GM23338 (cell line): ENCODE results near the gene EP400. TPM values are rescaled to one million over a fixed set of nuclear protein-coding genes. Genes with fewer than 3 reads are reported as not detected.

ENCODE experiments used
- ATAC-seq: fragments of 200-7000 bp; cut with Tn5 transposase; 3 replicates; pipeline ENCODE4 v1.9.1; 2020
- DNase-seq: peaks from one replicate; pipeline ENCODE4 v3.0.0-alpha.2; 2015; ENCODE audit warnings: low spot score
- H2AFZ ChIP-seq: fragments of 200-600 bp; sonication (generic); 2 replicates; pipeline ENCODE4 v1.8.0; 2016; ENCODE audit warnings: antibody characterized with exemption, mild to moderate bottlenecking, moderate library complexity
- H3F3A ChIP-seq: fragments of 200-600 bp; sonication (generic); replicated peaks from 2 replicates; pipeline ENCODE4 v1.8.0; 2017; ENCODE audit warnings: antibody characterized with exemption, mixed run types, low read depth
- H3K27ac ChIP-seq: fragments of 200-600 bp; sonication (generic); 2 replicates; pipeline ENCODE4 v1.6.1; 2016; ENCODE audit warnings: low read depth
- H3K27me3 ChIP-seq: fragments of 200-600 bp; sonication (generic); 2 replicates; pipeline ENCODE4 v1.8.0; 2016; ENCODE audit warnings: mild to moderate bottlenecking, mixed run types, moderate library complexity; ENCODE audit not compliant: insufficient read depth
- H3K36me3 ChIP-seq: fragments of 200-600 bp; sonication (generic); 2 replicates; pipeline ENCODE4 v1.8.0; 2016; ENCODE audit warnings: mild to moderate bottlenecking; ENCODE audit not compliant: insufficient read depth
- H3K4me1 ChIP-seq: fragments of 200-600 bp; sonication (generic); 2 replicates; pipeline ENCODE4 v1.8.0; 2016; ENCODE audit warnings: mild to moderate bottlenecking, moderate library complexity; ENCODE audit not compliant: insufficient read depth
- H3K4me2 ChIP-seq: fragments of 200-600 bp; sonication (generic); 2 replicates; pipeline ENCODE4 v1.7.1; 2017; ENCODE audit warnings: mixed run types
- H3K4me3 ChIP-seq: fragments of 200-600 bp; sonication (generic); 2 replicates; pipeline ENCODE4 v1.6.1; 2016; ENCODE audit warnings: mixed run types
- H3K79me2 ChIP-seq: fragments of 200-600 bp; sonication (generic); replicated peaks from 2 replicates; pipeline ENCODE4 v1.8.0; 2017; ENCODE audit warnings: mild to moderate bottlenecking; ENCODE audit not compliant: insufficient read depth
- H3K9me2 ChIP-seq: fragments of 200-600 bp; sonication (generic); 2 replicates; pipeline ENCODE4 v1.8.0; 2017; ENCODE audit not compliant: insufficient read depth
- H4K20me1 ChIP-seq: fragments of 200-600 bp; sonication (generic); replicated peaks from 2 replicates; pipeline ENCODE4 v1.8.0; 2017; ENCODE audit warnings: mild to moderate bottlenecking; ENCODE audit not compliant: insufficient read depth
- H3K27ac Mint-ChIP-seq: 2 replicates; pipeline ENCODE4 v1.8.0; 2020; ENCODE audit warnings: inconsistent platforms, mild to moderate bottlenecking, moderate library complexity, mixed read lengths
- H3K27me3 Mint-ChIP-seq: 3 replicates; pipeline ENCODE4 v1.8.0; 2022; ENCODE audit warnings: low read depth, mild to moderate bottlenecking, moderate library complexity, mixed read lengths, inconsistent platforms; ENCODE audit not compliant: insufficient read depth, poor library complexity
- H3K36me3 Mint-ChIP-seq: 3 replicates; pipeline ENCODE4 v1.8.0; 2021; ENCODE audit warnings: low read depth, mild to moderate bottlenecking, inconsistent platforms, moderate library complexity, mixed read lengths
- H3K4me1 Mint-ChIP-seq: 3 replicates; pipeline ENCODE4 v1.8.0; 2020; ENCODE audit warnings: mild to moderate bottlenecking, inconsistent platforms, mixed read lengths
- H3K4me3 Mint-ChIP-seq: 3 replicates; pipeline ENCODE4 v1.8.0; 2021; ENCODE audit warnings: moderate library complexity, mild to moderate bottlenecking, inconsistent platforms, mixed read lengths
- H3K9me3 Mint-ChIP-seq: 3 replicates; pipeline ENCODE4 v1.8.0; 2020; ENCODE audit warnings: moderate library complexity, mild to moderate bottlenecking, inconsistent platforms, mixed read lengths
- CREB1 ChIP-seq: fragments of 250-450 bp; sonication (Bioruptor Pico); IDR thresholded peaks from 2 replicates; pipeline ENCODE4 v1.5.0; 2020; ENCODE audit warnings: low read depth, mild to moderate bottlenecking, moderate library complexity
- EZH2 ChIP-seq: fragments of 200-600 bp; sonication (generic); IDR thresholded peaks from one replicate; pipeline ENCODE4 v1.8.0; 2017; ENCODE audit warnings: antibody characterized with exemption, mild to moderate bottlenecking, low read depth; ENCODE audit not compliant: unreplicated experiment
- EZH2phosphoT487 ChIP-seq: fragments of 200-600 bp; sonication (generic); IDR thresholded peaks from one replicate; pipeline ENCODE4 v1.8.1; 2018; ENCODE audit warnings: antibody characterized with exemption; ENCODE audit not compliant: unreplicated experiment
- JUNB ChIP-seq: IDR thresholded peaks from one replicate; pipeline ENCODE4 v1.6.1; 2016; ENCODE audit warnings: antibody characterized with exemption; ENCODE audit not compliant: unreplicated experiment
- NANOG ChIP-seq: IDR thresholded peaks from 2 replicates; pipeline ENCODE4 v1.6.1; 2016; ENCODE audit warnings: antibody characterized with exemption, borderline replicate concordance
- POLR2AphosphoS5 ChIP-seq: IDR thresholded peaks from 2 replicates; pipeline ENCODE4 v1.6.1; 2016; ENCODE audit warnings: antibody characterized with exemption, low read depth
- STAT1 ChIP-seq: IDR thresholded peaks from one replicate; pipeline ENCODE4 v1.6.1; 2016; ENCODE audit warnings: antibody characterized with exemption; ENCODE audit not compliant: unreplicated experiment
- ZNF114 ChIP-seq: fragments of 250-450 bp; sonication (Bioruptor Pico); IDR thresholded peaks from 2 replicates; pipeline ENCODE4 v1.5.0; 2020; ENCODE audit warnings: mild to moderate bottlenecking, moderate library complexity
- ZNF331 ChIP-seq: fragments of 250-450 bp; sonication (Bioruptor Pico); IDR thresholded peaks from 2 replicates; pipeline ENCODE4 v1.5.0; 2020; ENCODE audit warnings: low read depth, mild to moderate bottlenecking, moderate library complexity
- polyA plus RNA-seq: library from polyadenylated mRNA; unstranded; fragments of >200 nt; fragmentation: Nextera tagmentation; extraction: Ambion mirVana; gene quantifications from 2 replicates; pipeline ENCODE4 v1.2.1, GENCODE V29; 2016
- total RNA-seq: library from RNA; depleted of rRNA; stranded (reverse); fragments of >200 nt; shearing (Covaris generic); gene quantifications from 2 replicates; pipeline ENCODE4 v1.2.3, GENCODE V29; 2014
- TF ChIP-seq, protein P1 (sequence below): IDR thresholded peaks from one replicate; pipeline ENCODE4 v1.6.1; 2018; ENCODE audit warnings: antibody characterized with exemption; ENCODE audit not compliant: unreplicated experiment
- TF ChIP-seq, protein P2 (sequence below): IDR thresholded peaks from 2 replicates; pipeline ENCODE4 v1.6.1; 2016; ENCODE audit warnings: antibody characterized with exemption
- TF ChIP-seq, protein P3 (sequence below), 2 experiments: fragments of 200-600 bp in 1 of 2; sonication (generic) in 1 of 2; conservative IDR thresholded peaks; 2 replicates each; pipeline versions ENCODE4 v1.5.1 to v1.6.1; 2016 to 2017; ENCODE audit warnings: antibody characterized with exemption in 2 of 2, low read depth in 2 of 2, mild to moderate bottlenecking in 2 of 2, moderate library complexity in 1 of 2
- TF ChIP-seq, protein P4 (sequence below): fragments of 250-450 bp; sonication (Bioruptor Pico); IDR thresholded peaks from 2 replicates; pipeline ENCODE4 v1.5.0; 2020; ENCODE audit warnings: mild to moderate bottlenecking, moderate library complexity

The EP400 gene
- total and polyA plus RNA-seq, 2 experiments from 2014 or later, result 26.3 to 57.2 TPM

DNA sequence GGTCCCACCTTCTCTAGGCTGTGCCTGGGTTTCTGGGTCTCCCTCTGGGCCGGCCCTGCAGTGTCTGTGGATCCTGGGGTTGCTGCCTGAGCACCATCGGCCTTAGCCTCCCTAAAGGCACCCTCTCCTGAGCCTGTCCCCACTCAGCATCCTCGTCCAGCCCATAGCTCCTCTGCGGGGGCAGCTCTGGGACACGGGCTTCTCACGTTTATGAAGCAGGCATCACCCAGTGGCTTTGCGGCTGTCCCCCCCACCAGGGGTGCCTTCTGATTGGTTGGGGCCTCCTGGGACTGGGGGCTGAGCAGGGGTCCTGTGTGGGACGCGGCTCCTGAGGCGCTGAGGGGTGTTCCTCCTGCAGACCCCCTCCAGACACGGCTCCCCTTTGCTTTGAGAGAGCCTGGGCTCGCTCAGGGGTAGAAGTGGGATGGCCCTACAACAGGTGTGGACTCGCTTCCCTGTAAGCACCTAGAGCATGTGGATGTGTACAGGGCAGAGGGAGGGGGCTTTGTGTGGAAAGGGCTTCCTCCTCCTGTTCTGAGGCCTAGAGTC, 44.6 kb upstream of the EP400 start:
- H3K27ac Mint-ChIP-seq, result peak overlapping the region; percentile 77; the same call in 1 of the 2 replicates
- H3K36me3 Mint-ChIP-seq, result peaks cover 4% of the 10 kb centered on the region; the same call in 1 of the 3 replicates
- peaks cover 4% of the 10 kb centered on the region; the same call in 1 of the 3 replicates for H3K4me1 Mint-ChIP-seq
- Histone ChIP-seq H3F3A (0 out of 2 replicates have a peak, but pooled peaks cover 8% of the 10 kb centered on the region), H2AFZ (no peak overlapping the region), H3K79me2 (peaks cover 16% of the 10 kb centered on the region), H3K4me3 (no peak overlapping the region), H3K27me3 (no peaks in the 10 kb centered on the region), H3K4me1 (no peaks in the 10 kb centered on the region), H3K4me2 (no peak overlapping the region), H3K36me3 (no peaks in the 10 kb centered on the region), H4K20me1 (peaks cover 8% of the 10 kb centered on the region), H3K27ac (no peak overlapping the region), H3K9me2 (no peaks in the 10 kb centered on the region)
- DNase-seq (no peak), ATAC-seq (no peak)
- H3K4me3 Mint-ChIP-seq, result no peak overlapping the region
- H3K27me3 Mint-ChIP-seq, result peaks cover 8% of the 10 kb centered on the region
- no peaks in the 10 kb centered on the region for H3K9me3 Mint-ChIP-seq
- TF ChIP-seq ZNF114 (CRISPR knock-in tag) (no peak), CREB1 (CRISPR knock-in tag) (no peak), EZH2phosphoT487 (no peak), ZNF331 (CRISPR knock-in tag) (no peak), NANOG (no peak), POLR2AphosphoS5 (no peak), JUNB (no peak), EZH2 (no peak), STAT1 (no peak)
- TF ChIP-seq, protein P1, sequence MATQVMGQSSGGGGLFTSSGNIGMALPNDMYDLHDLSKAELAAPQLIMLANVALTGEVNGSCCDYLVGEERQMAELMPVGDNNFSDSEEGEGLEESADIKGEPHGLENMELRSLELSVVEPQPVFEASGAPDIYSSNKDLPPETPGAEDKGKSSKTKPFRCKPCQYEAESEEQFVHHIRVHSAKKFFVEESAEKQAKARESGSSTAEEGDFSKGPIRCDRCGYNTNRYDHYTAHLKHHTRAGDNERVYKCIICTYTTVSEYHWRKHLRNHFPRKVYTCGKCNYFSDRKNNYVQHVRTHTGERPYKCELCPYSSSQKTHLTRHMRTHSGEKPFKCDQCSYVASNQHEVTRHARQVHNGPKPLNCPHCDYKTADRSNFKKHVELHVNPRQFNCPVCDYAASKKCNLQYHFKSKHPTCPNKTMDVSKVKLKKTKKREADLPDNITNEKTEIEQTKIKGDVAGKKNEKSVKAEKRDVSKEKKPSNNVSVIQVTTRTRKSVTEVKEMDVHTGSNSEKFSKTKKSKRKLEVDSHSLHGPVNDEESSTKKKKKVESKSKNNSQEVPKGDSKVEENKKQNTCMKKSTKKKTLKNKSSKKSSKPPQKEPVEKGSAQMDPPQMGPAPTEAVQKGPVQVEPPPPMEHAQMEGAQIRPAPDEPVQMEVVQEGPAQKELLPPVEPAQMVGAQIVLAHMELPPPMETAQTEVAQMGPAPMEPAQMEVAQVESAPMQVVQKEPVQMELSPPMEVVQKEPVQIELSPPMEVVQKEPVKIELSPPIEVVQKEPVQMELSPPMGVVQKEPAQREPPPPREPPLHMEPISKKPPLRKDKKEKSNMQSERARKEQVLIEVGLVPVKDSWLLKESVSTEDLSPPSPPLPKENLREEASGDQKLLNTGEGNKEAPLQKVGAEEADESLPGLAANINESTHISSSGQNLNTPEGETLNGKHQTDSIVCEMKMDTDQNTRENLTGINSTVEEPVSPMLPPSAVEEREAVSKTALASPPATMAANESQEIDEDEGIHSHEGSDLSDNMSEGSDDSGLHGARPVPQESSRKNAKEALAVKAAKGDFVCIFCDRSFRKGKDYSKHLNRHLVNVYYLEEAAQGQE, result no peak
- TF ChIP-seq, protein P2, sequence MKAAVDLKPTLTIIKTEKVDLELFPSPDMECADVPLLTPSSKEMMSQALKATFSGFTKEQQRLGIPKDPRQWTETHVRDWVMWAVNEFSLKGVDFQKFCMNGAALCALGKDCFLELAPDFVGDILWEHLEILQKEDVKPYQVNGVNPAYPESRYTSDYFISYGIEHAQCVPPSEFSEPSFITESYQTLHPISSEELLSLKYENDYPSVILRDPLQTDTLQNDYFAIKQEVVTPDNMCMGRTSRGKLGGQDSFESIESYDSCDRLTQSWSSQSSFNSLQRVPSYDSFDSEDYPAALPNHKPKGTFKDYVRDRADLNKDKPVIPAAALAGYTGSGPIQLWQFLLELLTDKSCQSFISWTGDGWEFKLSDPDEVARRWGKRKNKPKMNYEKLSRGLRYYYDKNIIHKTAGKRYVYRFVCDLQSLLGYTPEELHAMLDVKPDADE, result no peak
- TF ChIP-seq, protein P3, sequence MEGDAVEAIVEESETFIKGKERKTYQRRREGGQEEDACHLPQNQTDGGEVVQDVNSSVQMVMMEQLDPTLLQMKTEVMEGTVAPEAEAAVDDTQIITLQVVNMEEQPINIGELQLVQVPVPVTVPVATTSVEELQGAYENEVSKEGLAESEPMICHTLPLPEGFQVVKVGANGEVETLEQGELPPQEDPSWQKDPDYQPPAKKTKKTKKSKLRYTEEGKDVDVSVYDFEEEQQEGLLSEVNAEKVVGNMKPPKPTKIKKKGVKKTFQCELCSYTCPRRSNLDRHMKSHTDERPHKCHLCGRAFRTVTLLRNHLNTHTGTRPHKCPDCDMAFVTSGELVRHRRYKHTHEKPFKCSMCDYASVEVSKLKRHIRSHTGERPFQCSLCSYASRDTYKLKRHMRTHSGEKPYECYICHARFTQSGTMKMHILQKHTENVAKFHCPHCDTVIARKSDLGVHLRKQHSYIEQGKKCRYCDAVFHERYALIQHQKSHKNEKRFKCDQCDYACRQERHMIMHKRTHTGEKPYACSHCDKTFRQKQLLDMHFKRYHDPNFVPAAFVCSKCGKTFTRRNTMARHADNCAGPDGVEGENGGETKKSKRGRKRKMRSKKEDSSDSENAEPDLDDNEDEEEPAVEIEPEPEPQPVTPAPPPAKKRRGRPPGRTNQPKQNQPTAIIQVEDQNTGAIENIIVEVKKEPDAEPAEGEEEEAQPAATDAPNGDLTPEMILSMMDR (conservative IDR thresholded peaks at IDR 0.05; ENCODE audit: low read depth in 2 of 2), result no peak
- TF ChIP-seq, protein P4, sequence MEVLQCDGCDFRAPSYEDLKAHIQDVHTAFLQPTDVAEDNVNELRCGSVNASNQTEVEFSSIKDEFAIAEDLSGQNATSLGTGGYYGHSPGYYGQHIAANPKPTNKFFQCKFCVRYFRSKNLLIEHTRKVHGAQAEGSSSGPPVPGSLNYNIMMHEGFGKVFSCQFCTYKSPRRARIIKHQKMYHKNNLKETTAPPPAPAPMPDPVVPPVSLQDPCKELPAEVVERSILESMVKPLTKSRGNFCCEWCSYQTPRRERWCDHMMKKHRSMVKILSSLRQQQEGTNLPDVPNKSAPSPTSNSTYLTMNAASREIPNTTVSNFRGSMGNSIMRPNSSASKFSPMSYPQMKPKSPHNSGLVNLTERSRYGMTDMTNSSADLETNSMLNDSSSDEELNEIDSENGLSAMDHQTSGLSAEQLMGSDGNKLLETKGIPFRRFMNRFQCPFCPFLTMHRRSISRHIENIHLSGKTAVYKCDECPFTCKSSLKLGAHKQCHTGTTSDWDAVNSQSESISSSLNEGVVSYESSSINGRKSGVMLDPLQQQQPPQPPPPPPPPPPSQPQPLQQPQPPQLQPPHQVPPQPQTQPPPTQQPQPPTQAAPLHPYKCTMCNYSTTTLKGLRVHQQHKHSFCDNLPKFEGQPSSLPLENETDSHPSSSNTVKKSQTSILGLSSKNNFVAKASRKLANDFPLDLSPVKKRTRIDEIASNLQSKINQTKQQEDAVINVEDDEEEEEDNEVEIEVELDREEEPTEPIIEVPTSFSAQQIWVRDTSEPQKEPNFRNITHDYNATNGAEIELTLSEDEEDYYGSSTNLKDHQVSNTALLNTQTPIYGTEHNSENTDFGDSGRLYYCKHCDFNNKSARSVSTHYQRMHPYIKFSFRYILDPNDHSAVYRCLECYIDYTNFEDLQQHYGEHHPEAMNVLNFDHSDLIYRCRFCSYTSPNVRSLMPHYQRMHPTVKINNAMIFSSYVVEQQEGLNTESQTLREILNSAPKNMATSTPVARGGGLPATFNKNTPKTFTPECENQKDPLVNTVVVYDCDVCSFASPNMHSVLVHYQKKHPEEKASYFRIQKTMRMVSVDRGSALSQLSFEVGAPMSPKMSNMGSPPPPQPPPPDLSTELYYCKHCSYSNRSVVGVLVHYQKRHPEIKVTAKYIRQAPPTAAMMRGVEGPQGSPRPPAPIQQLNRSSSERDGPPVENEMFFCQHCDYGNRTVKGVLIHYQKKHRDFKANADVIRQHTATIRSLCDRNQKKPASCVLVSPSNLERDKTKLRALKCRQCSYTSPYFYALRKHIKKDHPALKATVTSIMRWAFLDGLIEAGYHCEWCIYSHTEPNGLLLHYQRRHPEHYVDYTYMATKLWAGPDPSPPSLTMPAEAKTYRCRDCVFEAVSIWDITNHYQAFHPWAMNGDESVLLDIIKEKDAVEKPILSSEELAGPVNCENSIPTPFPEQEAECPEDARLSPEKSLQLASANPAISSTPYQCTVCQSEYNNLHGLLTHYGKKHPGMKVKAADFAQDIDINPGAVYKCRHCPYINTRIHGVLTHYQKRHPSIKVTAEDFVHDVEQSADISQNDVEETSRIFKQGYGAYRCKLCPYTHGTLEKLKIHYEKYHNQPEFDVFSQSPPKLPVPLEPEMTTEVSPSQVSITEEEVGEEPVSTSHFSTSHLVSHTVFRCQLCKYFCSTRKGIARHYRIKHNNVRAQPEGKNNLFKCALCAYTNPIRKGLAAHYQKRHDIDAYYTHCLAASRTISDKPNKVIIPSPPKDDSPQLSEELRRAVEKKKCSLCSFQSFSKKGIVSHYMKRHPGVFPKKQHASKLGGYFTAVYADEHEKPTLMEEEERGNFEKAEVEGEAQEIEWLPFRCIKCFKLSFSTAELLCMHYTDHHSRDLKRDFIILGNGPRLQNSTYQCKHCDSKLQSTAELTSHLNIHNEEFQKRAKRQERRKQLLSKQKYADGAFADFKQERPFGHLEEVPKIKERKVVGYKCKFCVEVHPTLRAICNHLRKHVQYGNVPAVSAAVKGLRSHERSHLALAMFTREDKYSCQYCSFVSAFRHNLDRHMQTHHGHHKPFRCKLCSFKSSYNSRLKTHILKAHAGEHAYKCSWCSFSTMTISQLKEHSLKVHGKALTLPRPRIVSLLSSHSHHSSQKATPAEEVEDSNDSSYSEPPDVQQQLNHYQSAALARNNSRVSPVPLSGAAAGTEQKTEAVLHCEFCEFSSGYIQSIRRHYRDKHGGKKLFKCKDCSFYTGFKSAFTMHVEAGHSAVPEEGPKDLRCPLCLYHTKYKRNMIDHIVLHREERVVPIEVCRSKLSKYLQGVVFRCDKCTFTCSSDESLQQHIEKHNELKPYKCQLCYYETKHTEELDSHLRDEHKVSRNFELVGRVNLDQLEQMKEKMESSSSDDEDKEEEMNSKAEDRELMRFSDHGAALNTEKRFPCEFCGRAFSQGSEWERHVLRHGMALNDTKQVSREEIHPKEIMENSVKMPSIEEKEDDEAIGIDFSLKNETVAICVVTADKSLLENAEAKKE (CRISPR knock-in tag), result no peak
